CD4-positive, alpha-beta memory T cell (primary cell): ENCODE results near the gene POP7. TPM values are rescaled to one million over a fixed set of nuclear protein-coding genes. Genes with fewer than 3 reads are reported as not detected.

Experiments used
- polyA plus RNA-seq, 2 donors: library from polyadenylated mRNA; unstranded; fragments of 300-500 nt; fragmentation: Illumina TruSeq; gene quantifications; one replicate each; pipeline ENCODE4 v1.2.3, GENCODE V29; 2021
- total RNA-seq, 2 experiments: library from RNA; stranded (reverse); gene quantifications; one replicate each; pipeline ENCODE4 v1.2.3, GENCODE V29; 2021

Gene POP7
- total and polyA plus RNA-seq, 4 experiments from 2014 or later = 14.6 to 49.9 (median 29.8) TPM

Other genes starting within 250 kb of the POP7 start
- gene SPACDR, start 241.9 kb upstream of the POP7 start, total RNA-seq = 1 to 10 TPM; 4.6 to 5.7 TPM
- under 1 TPM; 0.26 to 0.34 TPM for gene SPACDR, start 241.9 kb upstream of the POP7 start, polyA plus RNA-seq
- 100 to 1,000 TPM; 144 to 154 TPM for gene TSC22D4, start 226.9 kb upstream of the POP7 start, total RNA-seq
- gene TSC22D4, start 226.9 kb upstream of the POP7 start, polyA plus RNA-seq = 10 to 100 TPM; 30.0 to 34.5 TPM
- gene NYAP1, start 222.2 kb upstream of the POP7 start, total RNA-seq = under 1 TPM; 0.38 to 0.58 TPM
- gene NYAP1, start 222.2 kb upstream of the POP7 start, polyA plus RNA-seq = not detected
- 10 to 100 TPM; 56.6 to 58.3 TPM for gene AGFG2, start 166.9 kb upstream of the POP7 start, total RNA-seq
- gene AGFG2, start 166.9 kb upstream of the POP7 start, polyA plus RNA-seq = 10 to 100 TPM; 19.7 to 35.6 TPM
- 100 to 1,000 TPM; 119 to 126 TPM for gene SAP25, start 132.2 kb upstream of the POP7 start, total RNA-seq
- under 1 TPM in 1 of 2 donors, not detected in 1; 0.72 TPM for gene SAP25, start 132.2 kb upstream of the POP7 start, polyA plus RNA-seq
- gene LRCH4, start 120.0 kb upstream of the POP7 start, total RNA-seq = 100 to 1,000 TPM; 392 to 412 TPM
- 100 to 1,000 TPM; 119 to 167 TPM for gene LRCH4, start 120.0 kb upstream of the POP7 start, polyA plus RNA-seq
- 1 to 10 TPM; 1.6 to 2.1 TPM for gene FBXO24, start 119.8 kb upstream of the POP7 start, total RNA-seq
- gene FBXO24, start 119.8 kb upstream of the POP7 start, polyA plus RNA-seq = under 1 TPM; 0.36 to 0.77 TPM
- 10 to 100 TPM in 1 of 2 experiments, 1 to 10 TPM in 1; 7.2 to 10.6 TPM for gene PCOLCE, start 103.8 kb upstream of the POP7 start, total RNA-seq
- 1 to 10 TPM; 1.3 to 1.6 TPM for gene PCOLCE, start 103.8 kb upstream of the POP7 start, polyA plus RNA-seq
- gene MOSPD3, start 93.6 kb upstream of the POP7 start, total RNA-seq = 10 to 100 TPM; 13.4 to 15.6 TPM
- gene MOSPD3, start 93.6 kb upstream of the POP7 start, polyA plus RNA-seq = 10 to 100 TPM; 24.6 to 32.1 TPM
- 1 to 10 TPM; 5.4 to 6.2 TPM for gene TFR2, start 64.6 kb upstream of the POP7 start, total RNA-seq
- 1 to 10 TPM in 1 of 2 donors, under 1 TPM in 1; 0.75 to 2.8 TPM for gene TFR2, start 64.6 kb upstream of the POP7 start, polyA plus RNA-seq
- not detected for gene ACTL6B, start 49.7 kb upstream of the POP7 start, total RNA-seq
- gene ACTL6B, start 49.7 kb upstream of the POP7 start, polyA plus RNA-seq = not detected
- 100 to 1,000 TPM; 138 to 144 TPM for gene GNB2, start 32.4 kb upstream of the POP7 start, total RNA-seq
- gene GNB2, start 32.4 kb upstream of the POP7 start, polyA plus RNA-seq = 10 to 100 TPM; 48.3 to 60.7 TPM
- gene GIGYF1, start 11.9 kb upstream of the POP7 start, total RNA-seq = 100 to 1,000 TPM; 116 to 118 TPM
- 1 to 10 TPM in 1 of 2 donors, under 1 TPM in 1; 0.19 to 3.1 TPM for gene GIGYF1, start 11.9 kb upstream of the POP7 start, polyA plus RNA-seq
- gene EPO, start 14.3 kb downstream of the POP7 start, total RNA-seq = not detected
- not detected for gene EPO, start 14.3 kb downstream of the POP7 start, polyA plus RNA-seq
- not detected for gene ZAN, start 27.5 kb downstream of the POP7 start, total RNA-seq
- not detected for gene ZAN, start 27.5 kb downstream of the POP7 start, polyA plus RNA-seq
- gene EPHB4, start 121.4 kb downstream of the POP7 start, total RNA-seq = 1 to 10 TPM; 3.3 to 5.2 TPM
- under 1 TPM in 1 of 2 donors, not detected in 1; 0.08 TPM for gene EPHB4, start 121.4 kb downstream of the POP7 start, polyA plus RNA-seq
- gene SLC12A9, start 146.6 kb downstream of the POP7 start, total RNA-seq = 10 to 100 TPM; 63.7 to 64.6 TPM
- gene SLC12A9, start 146.6 kb downstream of the POP7 start, polyA plus RNA-seq = 1 to 10 TPM; 7.0 to 9.1 TPM
- 1 to 10 TPM; 7.6 to 9.4 TPM for gene TRIP6, start 161.3 kb downstream of the POP7 start, total RNA-seq
- 1 to 10 TPM; 2.7 to 4.9 TPM for gene TRIP6, start 161.3 kb downstream of the POP7 start, polyA plus RNA-seq
- 100 to 1,000 TPM; 264 to 272 TPM for gene SRRT, start 169.0 kb downstream of the POP7 start, total RNA-seq
- gene SRRT, start 169.0 kb downstream of the POP7 start, polyA plus RNA-seq = 10 to 100 TPM; 37.8 to 86.5 TPM
- gene UFSP1, start 183.6 kb downstream of the POP7 start, total RNA-seq = 10 to 100 TPM; 10.1 to 11.0 TPM
- 1 to 10 TPM in 1 of 2 donors, under 1 TPM in 1; 0.34 to 2.6 TPM for gene UFSP1, start 183.6 kb downstream of the POP7 start, polyA plus RNA-seq
- gene ACHE, start 189.8 kb downstream of the POP7 start, total RNA-seq = not detected
- not detected for gene ACHE, start 189.8 kb downstream of the POP7 start, polyA plus RNA-seq
- not detected for gene MUC3A, start 243.4 kb downstream of the POP7 start, total RNA-seq
- not detected for gene MUC3A, start 243.4 kb downstream of the POP7 start, polyA plus RNA-seq